Sigmoid colon (tissue), 4 donors: ENCODE measurements around the gene EPAS1.

Experiments used
- EP300 ChIP-seq, 4 donors: sonication (generic); formaldehyde crosslinking; IDR thresholded peaks; one replicate each; pipeline ENCODE4 v1.6.1; 2017; ENCODE audit warnings: antibody characterized with exemption in 4 of 4
- POLR2A ChIP-seq, 2 donors: fragments of 450-650 bp; IDR thresholded peaks; one replicate each; pipeline ENCODE4 v1.6.1; 2016; ENCODE audit warnings: antibody characterized with exemption in 2 of 2, mild to moderate bottlenecking in 2 of 2, moderate library complexity in 2 of 2
- TF ChIP-seq, protein P1 (sequence below), 4 experiments: fragments of 450-650 bp in 3 of 4; fragments of 200-600 bp in 1 of 4; IDR thresholded peaks; one replicate each; pipeline ENCODE4 v1.5.1; 2016 to 2019; ENCODE audit warnings: antibody characterized with exemption in 4 of 4, mild to moderate bottlenecking in 3 of 4, moderate library complexity in 2 of 4

GRCh38 chr2:46269001-46269400, 28.2 kb upstream of the EPAS1 start:
- TF ChIP-seq, protein P1, sequence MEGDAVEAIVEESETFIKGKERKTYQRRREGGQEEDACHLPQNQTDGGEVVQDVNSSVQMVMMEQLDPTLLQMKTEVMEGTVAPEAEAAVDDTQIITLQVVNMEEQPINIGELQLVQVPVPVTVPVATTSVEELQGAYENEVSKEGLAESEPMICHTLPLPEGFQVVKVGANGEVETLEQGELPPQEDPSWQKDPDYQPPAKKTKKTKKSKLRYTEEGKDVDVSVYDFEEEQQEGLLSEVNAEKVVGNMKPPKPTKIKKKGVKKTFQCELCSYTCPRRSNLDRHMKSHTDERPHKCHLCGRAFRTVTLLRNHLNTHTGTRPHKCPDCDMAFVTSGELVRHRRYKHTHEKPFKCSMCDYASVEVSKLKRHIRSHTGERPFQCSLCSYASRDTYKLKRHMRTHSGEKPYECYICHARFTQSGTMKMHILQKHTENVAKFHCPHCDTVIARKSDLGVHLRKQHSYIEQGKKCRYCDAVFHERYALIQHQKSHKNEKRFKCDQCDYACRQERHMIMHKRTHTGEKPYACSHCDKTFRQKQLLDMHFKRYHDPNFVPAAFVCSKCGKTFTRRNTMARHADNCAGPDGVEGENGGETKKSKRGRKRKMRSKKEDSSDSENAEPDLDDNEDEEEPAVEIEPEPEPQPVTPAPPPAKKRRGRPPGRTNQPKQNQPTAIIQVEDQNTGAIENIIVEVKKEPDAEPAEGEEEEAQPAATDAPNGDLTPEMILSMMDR (IDR thresholded peaks at IDR 0.05) = no peak
- TF ChIP-seq POLR2A (IDR thresholded peaks at IDR 0.05) (no peak), EP300 (IDR thresholded peaks at IDR 0.05) (no peak)
